Measurements from ENCODE around the gene ANO4.

The ANO4 gene

DNA sequence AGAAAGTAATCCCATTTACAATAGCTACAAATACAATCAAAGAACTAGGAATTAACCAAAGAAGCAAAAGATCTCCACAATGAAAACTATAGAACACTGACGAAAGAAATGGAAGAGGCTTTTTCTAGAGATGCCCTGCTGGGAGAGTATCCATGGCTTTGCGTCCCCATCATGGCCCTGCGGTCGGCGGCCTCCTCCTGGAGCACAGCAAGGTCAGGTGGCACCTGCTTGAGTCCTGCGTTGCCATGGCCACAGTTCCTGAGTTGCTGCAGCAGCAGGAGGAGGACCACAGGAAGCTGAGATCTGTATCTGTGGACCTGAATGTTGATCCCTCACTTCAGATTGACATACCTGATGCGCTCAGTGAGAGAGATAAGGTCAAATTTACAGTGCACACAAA is 271.9 kb downstream of the ANO4 start:
- no peaks in the 10 kb centered on the region for H3K36me3 ChIP-seq (ENCODE audit: insufficient read depth, low read length)
- H3K9ac ChIP-seq (ENCODE audit: low read depth, low read length) = no peak overlapping the region
- no peak overlapping the region for H3K4me2 ChIP-seq (ENCODE audit: insufficient read depth, low read length)
- no peak overlapping the region for H3K4me3 ChIP-seq (ENCODE audit: low read depth in 1 of 2, low read length in 2 of 2)
- no peaks in the 10 kb centered on the region for H3K9me3 ChIP-seq (ENCODE audit: insufficient read depth, low read length, severe bottlenecking)
- DNase-seq = no peak
- no peaks in the 10 kb centered on the region for H3K27me3 ChIP-seq (ENCODE audit: insufficient read depth, low read length, poor library complexity)
- no peak for TF ChIP-seq EZH2 (IDR thresholded peaks at IDR 0.05; ENCODE audit: borderline replicate concordance, low read depth, low read length, severe bottlenecking)
- TF ChIP-seq, protein P1, sequence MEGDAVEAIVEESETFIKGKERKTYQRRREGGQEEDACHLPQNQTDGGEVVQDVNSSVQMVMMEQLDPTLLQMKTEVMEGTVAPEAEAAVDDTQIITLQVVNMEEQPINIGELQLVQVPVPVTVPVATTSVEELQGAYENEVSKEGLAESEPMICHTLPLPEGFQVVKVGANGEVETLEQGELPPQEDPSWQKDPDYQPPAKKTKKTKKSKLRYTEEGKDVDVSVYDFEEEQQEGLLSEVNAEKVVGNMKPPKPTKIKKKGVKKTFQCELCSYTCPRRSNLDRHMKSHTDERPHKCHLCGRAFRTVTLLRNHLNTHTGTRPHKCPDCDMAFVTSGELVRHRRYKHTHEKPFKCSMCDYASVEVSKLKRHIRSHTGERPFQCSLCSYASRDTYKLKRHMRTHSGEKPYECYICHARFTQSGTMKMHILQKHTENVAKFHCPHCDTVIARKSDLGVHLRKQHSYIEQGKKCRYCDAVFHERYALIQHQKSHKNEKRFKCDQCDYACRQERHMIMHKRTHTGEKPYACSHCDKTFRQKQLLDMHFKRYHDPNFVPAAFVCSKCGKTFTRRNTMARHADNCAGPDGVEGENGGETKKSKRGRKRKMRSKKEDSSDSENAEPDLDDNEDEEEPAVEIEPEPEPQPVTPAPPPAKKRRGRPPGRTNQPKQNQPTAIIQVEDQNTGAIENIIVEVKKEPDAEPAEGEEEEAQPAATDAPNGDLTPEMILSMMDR (IDR thresholded peaks at IDR 0.05; ENCODE audit: borderline replicate concordance, extremely low read depth, low read length, poor library complexity, severe bottlenecking) = no peak
- H2AFZ ChIP-seq (ENCODE audit: low read depth, low read length) = no peak overlapping the region
- no peak overlapping the region for H3K27ac ChIP-seq (ENCODE audit: low read length)
- no peaks in the 10 kb centered on the region for H3K4me1 ChIP-seq (ENCODE audit: insufficient read depth, low read length)
- no peak for ATAC-seq (ENCODE audit: insufficient read depth, low read depth)
- H4K20me1 ChIP-seq (ENCODE audit: insufficient read depth, low read length) = no peaks in the 10 kb centered on the region
- H3K79me2 ChIP-seq (ENCODE audit: insufficient read depth, low read length) = no peaks in the 10 kb centered on the region

DNA sequence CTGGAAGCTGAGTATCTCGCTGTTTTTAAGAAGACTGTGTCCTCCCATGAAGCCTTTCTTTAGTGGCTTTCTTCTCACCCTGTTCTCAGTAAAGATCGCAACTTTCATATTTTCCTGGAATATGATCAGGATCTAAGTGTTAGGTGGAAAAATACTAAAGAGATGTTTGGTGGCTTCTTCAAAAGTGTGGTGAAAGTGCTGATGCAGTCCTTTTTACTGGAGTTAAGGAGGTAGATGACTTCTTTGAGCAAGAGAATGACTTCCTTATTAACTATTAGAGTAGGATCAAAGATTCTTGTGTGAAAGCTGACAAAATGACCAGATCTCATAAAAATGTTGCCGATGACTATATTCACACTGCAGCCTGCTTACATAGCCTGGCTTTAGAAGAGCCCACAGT is 273.8 kb downstream of the ANO4 start:
- Histone ChIP-seq H3K79me2 (ENCODE audit: insufficient read depth, low read length) (no peaks in the 10 kb centered on the region), H3K9me3 (ENCODE audit: insufficient read depth, low read length, severe bottlenecking) (no peaks in the 10 kb centered on the region), H4K20me1 (ENCODE audit: insufficient read depth, low read length) (no peaks in the 10 kb centered on the region), H3K4me2 (ENCODE audit: insufficient read depth, low read length) (no peak overlapping the region), H3K4me1 (ENCODE audit: insufficient read depth, low read length) (no peaks in the 10 kb centered on the region), H2AFZ (ENCODE audit: low read depth, low read length) (no peak overlapping the region), H3K9ac (ENCODE audit: low read depth, low read length) (no peak overlapping the region), H3K4me3 (ENCODE audit: low read depth in 1 of 2, low read length in 2 of 2) (no peak overlapping the region), H3K27me3 (ENCODE audit: insufficient read depth, low read length, poor library complexity) (no peaks in the 10 kb centered on the region), H3K36me3 (ENCODE audit: insufficient read depth, low read length) (no peaks in the 10 kb centered on the region), H3K27ac (ENCODE audit: low read length) (no peak overlapping the region)
- no peak for TF ChIP-seq EZH2 (IDR thresholded peaks at IDR 0.05; ENCODE audit: borderline replicate concordance, low read depth, low read length, severe bottlenecking)
- TF ChIP-seq, protein P1 (IDR thresholded peaks at IDR 0.05; ENCODE audit: borderline replicate concordance, extremely low read depth, low read length, poor library complexity, severe bottlenecking) = no peak
- DNase-seq (no peak), ATAC-seq (ENCODE audit: insufficient read depth, low read depth) (no peak)

GRCh38 chr12:101068836-101069235 is 274.3 kb downstream of the ANO4 start:
- no peak for TF ChIP-seq EZH2 (IDR thresholded peaks at IDR 0.05; ENCODE audit: borderline replicate concordance, low read depth, low read length, severe bottlenecking)
- TF ChIP-seq, protein P1 (IDR thresholded peaks at IDR 0.05; ENCODE audit: borderline replicate concordance, extremely low read depth, low read length, poor library complexity, severe bottlenecking) = no peak
- no peak overlapping the region for H2AFZ ChIP-seq (ENCODE audit: low read depth, low read length)
- H3K4me1 ChIP-seq (ENCODE audit: insufficient read depth, low read length) = no peaks in the 10 kb centered on the region
- ATAC-seq (ENCODE audit: insufficient read depth, low read depth) (no peak), DNase-seq (no peak)
- no peaks in the 10 kb centered on the region for H3K9me3 ChIP-seq (ENCODE audit: insufficient read depth, low read length, severe bottlenecking)
- H4K20me1 ChIP-seq (ENCODE audit: insufficient read depth, low read length) = no peaks in the 10 kb centered on the region
- no peak overlapping the region for H3K4me2 ChIP-seq (ENCODE audit: insufficient read depth, low read length)
- no peak overlapping the region for H3K27ac ChIP-seq (ENCODE audit: low read length)
- H3K4me3 ChIP-seq (ENCODE audit: low read depth in 1 of 2, low read length in 2 of 2) = no peak overlapping the region
- no peaks in the 10 kb centered on the region for H3K27me3 ChIP-seq (ENCODE audit: insufficient read depth, low read length, poor library complexity)
- no peaks in the 10 kb centered on the region for H3K36me3 ChIP-seq (ENCODE audit: insufficient read depth, low read length)
- no peaks in the 10 kb centered on the region for H3K79me2 ChIP-seq (ENCODE audit: insufficient read depth, low read length)
- no peak overlapping the region for H3K9ac ChIP-seq (ENCODE audit: low read depth, low read length)
